Common myeloid progenitor, CD34-positive (primary cell): ENCODE results near the gene STARD6.
"Not testable (repeated sequence)": the region's sequence is repeated elsewhere in the genome, so short reads cannot be mapped to it uniquely, and the experiment has no call there.

Experiments
- CTCF ChIA-PET: fragments of 350-600 bp; sonication (Branson Sonifier 250); formaldehyde crosslinking; loops from one replicate; lab custom pipeline; 2021; ENCODE audit warnings: antibody characterized with exemption; lab: Charles Lee
- POLR2A ChIA-PET: fragments of 350-600 bp; sonication (Branson Sonifier 250); formaldehyde crosslinking; loops from one replicate; lab custom pipeline; 2021; ENCODE audit warnings: antibody characterized with exemption; lab: Charles Lee
- DNase-seq, 3 donors: peaks; one replicate each; pipeline versions ENCODE4 v3.0.0 to v3.0.0-alpha.2; 2013
- H3K27ac ChIP-seq, 2 experiments: 1 replicate in 1 of 2; 2 replicates in 1 of 2; pipeline ENCODE4 v1.7.0; 2013; ENCODE audit warnings: inconsistent platforms in 2 of 2, low read length in 2 of 2, mild to moderate bottlenecking in 2 of 2, low read depth in 1 of 2, moderate library complexity in 1 of 2; ENCODE audit not compliant: severe bottlenecking in 2 of 2, insufficient read depth in 1 of 2, poor library complexity in 1 of 2
- H3K27me3 ChIP-seq, 5 experiments: replicated peaks in 2 of 5; 1 replicate in 3 of 5; 2 replicates in 2 of 5; pipeline versions ENCODE4 v1.6.1 to v1.7.0; 2013; ENCODE audit warnings: low read length in 4 of 5, mild to moderate bottlenecking in 2 of 5, moderate library complexity in 2 of 5, inconsistent platforms in 1 of 5; ENCODE audit not compliant: insufficient read depth in 5 of 5, control insufficient read depth in 4 of 5
- H3K36me3 ChIP-seq, 4 experiments: 1 replicate in 2 of 4; 2 replicates in 2 of 4; pipeline versions ENCODE4 v1.6.1 to v1.7.0; 2013; ENCODE audit warnings: low read length in 3 of 4, control low read depth in 1 of 4, mild to moderate bottlenecking in 1 of 4; ENCODE audit not compliant: control insufficient read depth in 4 of 4, insufficient read depth in 4 of 4
- H3K4me1 ChIP-seq, 4 experiments: 1 replicate in 3 of 4; 2 replicates in 1 of 4; pipeline versions ENCODE4 v1.6.1 to v1.7.1; 2013; ENCODE audit warnings: low read length in 3 of 4, mild to moderate bottlenecking in 3 of 4, control low read depth in 1 of 4, inconsistent platforms in 1 of 4, moderate library complexity in 1 of 4; ENCODE audit not compliant: control insufficient read depth in 4 of 4, insufficient read depth in 4 of 4; ENCODE audit errors: control extremely low read depth in 1 of 4
- H3K4me3 ChIP-seq, 7 experiments: 1 replicate in 4 of 7; 2 replicates in 3 of 7; pipeline versions ENCODE4 v1.5.1 to v1.7.0; 2013; ENCODE audit warnings: mild to moderate bottlenecking in 7 of 7, low read length in 6 of 7, moderate library complexity in 6 of 7, inconsistent platforms in 2 of 7, low read depth in 2 of 7, control low read depth in 1 of 7; ENCODE audit not compliant: insufficient read depth in 4 of 7, control insufficient read depth in 1 of 7; ENCODE audit errors: extremely low read depth in 1 of 7
- H3K9me3 ChIP-seq, 5 experiments: 1 replicate in 4 of 5; 2 replicates in 1 of 5; pipeline versions ENCODE4 v1.6.1 to v1.7.1; 2013; ENCODE audit warnings: low read length in 4 of 5, mild to moderate bottlenecking in 2 of 5, inconsistent platforms in 1 of 5, low read depth in 1 of 5, moderate library complexity in 1 of 5; ENCODE audit not compliant: control insufficient read depth in 4 of 5, insufficient read depth in 2 of 5; ENCODE audit errors: control extremely low read depth in 1 of 5
- WGBS: methylation state at CpG from one replicate; pipeline ENCODE4 v1.1.5; 2013; ENCODE audit not compliant: insufficient coverage; 5-methylcytosine and 5-hydroxymethylcytosine counted together

The STARD6 gene

DNA sequence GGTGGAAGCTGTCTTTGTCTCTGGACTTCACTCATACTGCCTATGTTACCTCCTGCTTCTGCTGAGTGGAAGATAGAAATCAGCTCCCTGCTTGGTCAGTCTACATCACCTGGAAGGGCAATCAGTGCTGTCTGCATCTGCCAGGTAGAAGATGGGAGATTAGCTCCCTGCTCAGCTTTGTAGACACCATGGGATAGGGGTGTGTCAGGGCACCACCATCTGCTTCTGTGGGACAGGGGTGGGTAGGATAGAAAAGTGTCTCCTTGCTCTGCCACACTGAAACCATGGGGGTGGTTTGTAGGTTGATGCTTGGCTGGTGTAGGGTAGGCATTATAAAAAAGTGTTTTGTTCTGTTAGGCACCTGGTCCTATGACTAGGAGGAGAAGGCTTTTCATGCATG, 34.1 kb downstream of the STARD6 start:
- ChIA-PET POLR2A (no interaction called here), CTCF (no interaction called here)
- no peak for DNase-seq

DNA sequence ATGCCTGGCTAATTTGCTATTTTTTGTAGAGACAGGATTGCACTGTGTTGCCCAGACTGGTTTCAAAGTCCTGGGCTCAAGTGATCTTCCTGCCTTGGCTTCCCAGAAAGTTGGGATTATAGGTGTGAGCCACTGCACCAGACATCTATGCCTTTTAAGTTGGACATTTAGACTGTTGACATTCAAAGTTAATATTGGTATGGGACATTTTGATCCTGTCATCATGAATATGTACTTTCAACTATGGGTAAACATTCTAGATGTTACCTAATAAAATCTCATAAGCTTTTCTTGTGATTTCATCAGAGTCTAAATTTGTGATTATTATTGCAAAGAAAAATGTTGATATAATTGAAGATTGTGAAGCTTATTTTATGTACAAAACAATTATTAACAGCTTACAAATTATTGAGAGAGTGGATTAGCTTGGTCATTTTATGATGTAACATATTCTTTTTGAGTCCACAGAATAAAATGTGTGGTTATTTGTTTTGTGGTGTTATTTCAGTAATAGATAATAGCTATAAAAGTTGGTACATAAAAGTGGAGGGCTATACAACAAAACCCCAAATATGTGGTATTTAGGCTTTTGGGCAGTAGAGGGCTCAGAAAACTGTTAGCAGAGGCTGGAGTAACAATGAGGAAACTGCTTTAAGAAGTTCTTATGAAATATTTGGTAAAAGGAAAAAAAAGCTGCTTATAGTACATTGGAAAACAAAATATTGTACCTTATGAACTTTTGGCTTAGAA, 41.4 kb downstream of the STARD6 start:
- Histone ChIP-seq H3K9me3 (peaks cover 0 to 7% (median 0%) of the 10 kb centered on the region in 5 experiments), H3K4me1 (no peaks in the 10 kb centered on the region), H3K4me3 (no peak overlapping the region), H3K27me3 (no peaks in the 10 kb centered on the region), H3K27ac (no peak overlapping the region), H3K36me3 (no peaks in the 10 kb centered on the region)
- no peak for DNase-seq
- ChIA-PET POLR2A (no interaction called here), CTCF (interaction anchor here (0.9 kb wide), 1 partner anchor 93 kb away, joined by 3 read pairs; no protein-coding TSS in a partner anchor)

More for the DNA sequence above, 34.1 kb downstream of the STARD6 start:
- Histone ChIP-seq H3K4me3 (no peak overlapping the region), H3K27me3 (no peaks in the 10 kb centered on the region), H3K27ac (no peak overlapping the region), H3K9me3 (no peaks in the 10 kb centered on the region), H3K36me3 (no peaks in the 10 kb centered on the region), H3K4me1 (no peaks in the 10 kb centered on the region)

DNA sequence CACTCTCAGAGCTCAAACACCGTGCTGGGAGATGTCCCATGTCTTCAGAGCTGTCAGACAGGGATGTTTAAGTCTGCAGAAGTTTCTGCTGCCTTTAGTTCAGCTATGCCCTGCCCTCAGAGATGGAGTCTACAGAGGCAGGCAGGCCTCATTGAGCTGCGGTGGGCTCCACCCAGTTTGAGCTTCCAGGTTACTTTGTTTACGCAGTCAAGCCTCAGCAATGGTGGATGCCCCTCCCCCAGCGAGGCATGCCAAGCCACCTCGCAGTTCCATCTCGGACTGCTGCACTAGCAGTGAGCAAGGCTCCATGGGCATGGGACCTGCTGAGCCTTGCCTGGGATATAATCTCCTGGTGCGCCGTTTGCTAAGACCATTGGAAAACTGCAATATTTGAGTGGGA, 48.1 kb downstream of the STARD6 start:
- POLR2A ChIA-PET, H3K27ac ChIP-seq, CTCF ChIA-PET, H3K36me3 ChIP-seq, H3K4me1 ChIP-seq, H3K4me3 ChIP-seq, H3K27me3 ChIP-seq, H3K9me3 ChIP-seq, DNase-seq: not testable (repeated sequence)
- WGBS, result 86% methylated on average over 8 of the region's 8 CpGs

DNA sequence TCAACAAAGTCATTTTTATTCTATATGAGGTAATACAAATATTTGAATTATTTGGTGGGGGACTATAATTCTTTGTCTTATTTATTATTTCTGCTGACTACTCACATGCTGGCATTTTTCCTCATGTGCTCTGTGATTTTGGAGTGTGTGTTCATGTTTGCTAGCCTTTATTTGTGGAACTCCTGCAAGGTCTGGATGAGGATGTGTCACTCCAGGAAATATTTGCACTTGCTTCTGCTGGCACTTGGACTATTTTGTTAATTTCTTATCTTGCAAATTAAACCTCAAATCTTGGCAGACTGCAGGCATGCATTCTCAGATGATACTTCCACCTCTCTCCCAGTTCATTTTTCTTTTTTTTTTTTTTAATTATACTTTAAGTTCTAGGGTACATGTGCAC, 54.2 kb downstream of the STARD6 start:
- ChIA-PET CTCF (no interaction called here), POLR2A (no interaction called here)
- H3K27me3 ChIP-seq, result no peaks in the 10 kb centered on the region
- no peak for DNase-seq
- H3K4me3 ChIP-seq, result no peak overlapping the region
- no peaks in the 10 kb centered on the region for H3K36me3 ChIP-seq
- peaks cover 0 to 14% (median 2%) of the 10 kb centered on the region in 5 experiments for H3K9me3 ChIP-seq
- H3K4me1 ChIP-seq, result no peaks in the 10 kb centered on the region
- H3K27ac ChIP-seq, result no peak overlapping the region

DNA sequence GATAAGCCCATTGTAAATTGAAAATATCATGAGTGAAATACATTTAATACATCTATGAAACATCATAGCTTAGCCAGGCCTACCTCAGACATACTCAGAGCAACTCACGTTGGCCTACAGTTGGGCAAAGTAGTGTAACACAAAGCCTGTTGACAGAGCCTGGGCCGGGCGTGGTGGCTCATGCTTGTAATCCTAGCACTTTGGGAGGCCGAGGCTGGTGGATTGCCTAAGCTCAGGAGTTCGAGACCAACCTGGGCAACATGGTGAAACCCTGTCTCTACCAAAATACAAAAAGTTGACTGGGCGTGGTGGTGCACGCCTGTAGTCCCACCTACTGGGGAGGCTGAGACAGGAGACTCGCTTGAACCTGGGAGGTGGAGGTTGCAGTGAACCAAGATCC, 58.7 kb downstream of the STARD6 start:
- POLR2A ChIA-PET, H3K4me3 ChIP-seq, DNase-seq, H3K36me3 ChIP-seq, H3K4me1 ChIP-seq, H3K27ac ChIP-seq, H3K27me3 ChIP-seq: not testable (repeated sequence)
- WGBS, result 95% methylated on average over 8 of the region's 8 CpGs
- CTCF ChIA-PET, result interaction anchor here (1.5 kb wide), 1 partner anchor 28 kb away, joined by 4 read pairs; no protein-coding TSS in a partner anchor
- H3K9me3 ChIP-seq, result peaks cover 0 to 18% (median 2%) of the 10 kb centered on the region in 5 experiments

DNA sequence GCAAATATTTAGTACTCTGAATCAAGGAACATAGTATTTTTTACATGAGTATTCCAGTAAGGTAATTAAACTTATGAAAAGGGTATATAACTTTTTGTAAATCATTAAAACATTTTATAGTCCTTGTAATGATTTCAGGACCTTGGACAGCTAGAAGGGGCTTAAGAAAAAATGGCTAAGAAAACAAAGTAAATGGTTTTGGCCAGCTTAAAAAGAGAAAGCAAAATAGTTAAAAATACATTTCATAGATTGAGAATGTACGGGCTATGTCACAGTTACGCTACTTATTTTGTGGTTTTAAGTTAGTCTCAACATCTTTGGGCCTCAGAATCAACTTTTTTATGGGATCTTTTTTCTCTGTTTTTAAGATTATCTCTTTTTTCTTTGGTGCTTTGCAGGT, 61.6 kb downstream of the STARD6 start:
- 75% methylated on average over 2 of the region's 2 CpGs for WGBS
- CTCF ChIA-PET, result no interaction called here

DNA sequence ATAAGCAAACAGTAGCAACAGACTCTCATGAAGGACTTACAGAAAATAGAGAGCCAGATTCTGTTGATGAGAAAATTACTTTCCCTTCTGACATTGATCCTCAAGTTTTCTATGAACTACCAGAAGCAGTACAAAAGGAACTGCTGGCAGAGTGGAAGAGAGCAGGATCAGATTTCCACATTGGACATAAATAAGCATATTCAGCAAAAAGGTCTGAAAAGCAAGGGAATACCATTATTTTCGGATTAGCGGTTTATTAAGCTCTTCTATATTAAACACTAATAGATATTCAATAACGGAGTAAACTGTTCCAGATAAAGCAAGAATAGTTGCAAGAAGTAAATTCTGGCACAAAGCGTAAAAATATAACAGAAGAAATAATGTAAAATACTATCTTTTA, 63.4 kb downstream of the STARD6 start:
- peaks cover 0 to 11% (median 2%) of the 10 kb centered on the region in 5 experiments for H3K9me3 ChIP-seq
- WGBS, result no CpG with 5 or more reads among the region's 4 CpGs
- no peaks in the 10 kb centered on the region for H3K4me1 ChIP-seq
- no peak overlapping the region for H3K27ac ChIP-seq
- H3K4me3 ChIP-seq, result no peak overlapping the region
- no peaks in the 10 kb centered on the region for H3K27me3 ChIP-seq
- CTCF ChIA-PET, result no interaction called here
- peaks cover 4 to 31% (median 17%) of the 10 kb centered on the region in 4 experiments for H3K36me3 ChIP-seq
- POLR2A ChIA-PET, result no interaction called here
- DNase-seq, result no peak

More for the DNA sequence above, 61.6 kb downstream of the STARD6 start:
- peak in 2 of 3 donors; percentile 28 to 45 for DNase-seq
- H3K4me3 ChIP-seq, result no peak overlapping the region
- H3K9me3 ChIP-seq, result peaks cover 0 to 17% (median 2%) of the 10 kb centered on the region in 5 experiments
- H3K27me3 ChIP-seq, result no peaks in the 10 kb centered on the region
- H3K36me3 ChIP-seq, result peaks cover 4 to 21% (median 15%) of the 10 kb centered on the region in 4 experiments
- H3K4me1 ChIP-seq, result no peaks in the 10 kb centered on the region
- POLR2A ChIA-PET, result no interaction called here
- no peak overlapping the region for H3K27ac ChIP-seq
